SK-N-SH (cell line): Measurements from ENCODE around the gene GCC1. TPM values are rescaled to one million over a fixed set of nuclear protein-coding genes. Genes with fewer than 3 reads are reported as not detected.

Experiments used
- CTCF ChIA-PET: fragments of 300-600, 350-600 bp; formaldehyde crosslinking; extraction: SDS; loops from one replicate; lab custom pipeline; 2021; lab: Yijun Ruan, JAX
- POLR2A ChIA-PET: fragments of 350-600 bp; sonication (Branson Sonifier 250); formaldehyde crosslinking; extraction: SDS; loops from one replicate; lab custom pipeline; 2020; ENCODE audit warnings: antibody characterized with exemption, inconsistent platforms; lab: Yijun Ruan, JAX
- DNase-seq: peaks from one replicate; pipeline ENCODE4 v3.0.0; 2012
- H2AFZ ChIP-seq: fragments of 200-600 bp; sonication (generic); 2 replicates; pipeline ENCODE4 v1.8.1; 2016; ENCODE audit warnings: antibody characterized with exemption, mild to moderate bottlenecking, low read depth
- H3F3A ChIP-seq: fragments of 200-600 bp; sonication (generic); replicated peaks from 2 replicates; pipeline ENCODE3; 2016; ENCODE audit warnings: antibody characterized with exemption, mild to moderate bottlenecking; ENCODE audit not compliant: insufficient read depth
- H3K27ac ChIP-seq, 2 experiments: fragments of 200-500 bp in 1 of 2; fragments of 200-600 bp in 1 of 2; sonication (Bioruptor generic) in 1 of 2; sonication (generic), shearing (Covaris generic) in 1 of 2; 2 replicates each; pipeline versions ENCODE4 v1.5.1 to v1.6.1; 2014 to 2016; ENCODE audit warnings: low read depth in 2 of 2, inconsistent platforms in 1 of 2, low read length in 1 of 2, mild to moderate bottlenecking in 1 of 2, mixed read lengths in 1 of 2
- H3K27me3 ChIP-seq: fragments of 200-600 bp; sonication (generic), shearing (Covaris generic); 2 replicates; pipeline ENCODE4 v1.6.1; 2016; ENCODE audit warnings: mixed run types; ENCODE audit not compliant: insufficient read depth
- H3K36me3 ChIP-seq, 2 experiments: fragments of 200-500 bp in 1 of 2; fragments of 200-600 bp in 1 of 2; sonication (Bioruptor generic) in 1 of 2; sonication (generic) in 1 of 2; replicated peaks in 1 of 2; 2 replicates each; pipeline versions ENCODE3 to v1.5.1; 2014 to 2016; ENCODE audit warnings: low read length in 1 of 2, mild to moderate bottlenecking in 1 of 2; ENCODE audit not compliant: insufficient read depth in 2 of 2, control insufficient read depth in 1 of 2
- H3K4me1 ChIP-seq, 2 experiments: fragments of 200-500 bp in 1 of 2; fragments of 200-600 bp in 1 of 2; sonication (Bioruptor generic) in 1 of 2; sonication (generic), shearing (Covaris generic) in 1 of 2; 2 replicates each; pipeline versions ENCODE4 v1.5.1 to v1.6.1; 2014 to 2016; ENCODE audit warnings: low read depth in 1 of 2, low read length in 1 of 2, mixed run types in 1 of 2; ENCODE audit not compliant: insufficient read depth in 2 of 2, control insufficient read depth in 1 of 2
- H3K4me2 ChIP-seq: fragments of 200-600 bp; sonication (generic), shearing (Covaris generic); 2 replicates; pipeline ENCODE4 v1.6.1; 2017; ENCODE audit warnings: mixed run types
- H3K4me3 ChIP-seq, 2 experiments: fragments of 200-500 bp in 1 of 2; fragments of 200-600 bp in 1 of 2; sonication (Bioruptor generic) in 1 of 2; sonication (generic), shearing (Covaris generic) in 1 of 2; 2 replicates each; pipeline versions ENCODE4 v1.5.1 to v1.8.1; 2014 to 2016; ENCODE audit warnings: low read depth in 2 of 2, inconsistent platforms in 1 of 2, low read length in 1 of 2, mild to moderate bottlenecking in 1 of 2, mixed read lengths in 1 of 2, moderate library complexity in 1 of 2
- H3K79me2 ChIP-seq: fragments of 200-600 bp; sonication (generic); 2 replicates; pipeline ENCODE4 v1.8.1; 2017; ENCODE audit warnings: mild to moderate bottlenecking; ENCODE audit not compliant: insufficient read depth
- H3K9ac ChIP-seq: fragments of 200-600 bp; sonication (generic); 2 replicates; pipeline ENCODE4 v1.6.1; 2017; ENCODE audit warnings: mixed run types
- H3K9me2 ChIP-seq: fragments of 200-600 bp; sonication (generic); 2 replicates; pipeline ENCODE4 v1.6.1; 2017; ENCODE audit warnings: mixed run types
- H3K9me3 ChIP-seq: fragments of 200-600 bp; sonication (generic); 2 replicates; pipeline ENCODE4 v1.6.1; 2017; ENCODE audit warnings: mixed run types, mild to moderate bottlenecking, moderate library complexity
- H4K20me1 ChIP-seq: fragments of 200-600 bp; sonication (generic); 2 replicates; pipeline ENCODE4 v1.6.1; 2017; ENCODE audit warnings: mild to moderate bottlenecking, mixed run types; ENCODE audit not compliant: insufficient read depth
- ELF1 ChIP-seq: IDR thresholded peaks from 2 replicates; pipeline ENCODE4 v1.4.0; 2012
- FOSL2 ChIP-seq: IDR thresholded peaks from 2 replicates; pipeline ENCODE4 v1.4.0; 2012; ENCODE audit warnings: low read depth, mild to moderate bottlenecking, moderate library complexity, borderline replicate concordance
- FOXM1 ChIP-seq: IDR thresholded peaks from 2 replicates; pipeline ENCODE4 v1.4.0; 2012; ENCODE audit warnings: low read depth, mild to moderate bottlenecking
- GABPA ChIP-seq: IDR thresholded peaks from 2 replicates; pipeline ENCODE4 v1.4.0; 2012; ENCODE audit warnings: low read depth, mild to moderate bottlenecking
- MAX ChIP-seq: IDR thresholded peaks from 2 replicates; pipeline ENCODE4 v1.4.0; 2012; ENCODE audit warnings: low read depth
- MEF2A ChIP-seq: IDR thresholded peaks from 2 replicates; pipeline ENCODE4 v1.4.0; 2012; ENCODE audit warnings: low read depth, borderline replicate concordance
- PBX3 ChIP-seq: IDR thresholded peaks from 2 replicates; pipeline ENCODE4; 2012
- POLR2AphosphoS5 ChIP-seq: IDR thresholded peaks from 2 replicates; pipeline ENCODE4 v1.6.1; 2012; ENCODE audit warnings: low read depth, low read length
- RAD21 ChIP-seq: IDR thresholded peaks from 2 replicates; pipeline ENCODE4 v1.6.1; 2012; ENCODE audit warnings: mild to moderate bottlenecking, low read length
- REST ChIP-seq: IDR thresholded peaks from 2 replicates; pipeline ENCODE4 v1.6.1; 2012; ENCODE audit warnings: mild to moderate bottlenecking, low read depth, low read length, moderate library complexity
- RFX5 ChIP-seq: IDR thresholded peaks from 2 replicates; pipeline ENCODE4 v1.6.1; 2012; ENCODE audit warnings: mild to moderate bottlenecking, improper control_type of control experiment, low read length
- RXRA ChIP-seq: IDR thresholded peaks from 2 replicates; pipeline ENCODE4 v1.4.0; 2012; ENCODE audit warnings: low read depth, mild to moderate bottlenecking, borderline replicate concordance
- SIN3A ChIP-seq: IDR thresholded peaks from 2 replicates; pipeline ENCODE4 v1.6.1; 2012; ENCODE audit warnings: low read depth, mild to moderate bottlenecking, low read length, moderate library complexity, borderline replicate concordance
- SMC3 ChIP-seq: IDR thresholded peaks from 2 replicates; pipeline ENCODE4 v1.6.1; 2012; ENCODE audit warnings: low read depth, low read length, improper control_type of control experiment
- USF1 ChIP-seq: IDR thresholded peaks from 2 replicates; pipeline ENCODE4 v1.4.0; 2012; ENCODE audit warnings: low read depth, borderline replicate concordance
- USF2 ChIP-seq: fragments of 150-350 bp; IDR thresholded peaks from 2 replicates; pipeline ENCODE4 v1.6.1; 2017; ENCODE audit warnings: antibody characterized with exemption, low read length, low read depth, borderline replicate concordance
- YY1 ChIP-seq: IDR thresholded peaks from 2 replicates; pipeline ENCODE4 v1.4.0; 2012; ENCODE audit warnings: low read depth, mild to moderate bottlenecking
- WGBS: methylation state at CpG from one replicate; pipeline ENCODE4 v1.1.6; 2017; ENCODE audit warnings: low lambda C conversion rate; 5-methylcytosine and 5-hydroxymethylcytosine counted together
- polyA plus RNA-seq, 3 experiments: library from polyadenylated mRNA; depleted of rRNA; stranded (reverse); fragments of >200 nt; gene quantifications; 2 replicates each; pipeline ENCODE4 v1.2.3, GENCODE V29; 2012

GCC1 gene
- polyA plus RNA-seq, 1 of the 3 experiments (the other 2 are of a cell fraction): 8.4 TPM

GRCh38 chr7:127586346-127586745, 950 bp upstream of the GCC1 start:
- Histone ChIP-seq H3K4me1 (peaks cover 10 to 54% of the 10 kb centered on the region in 2 experiments; a peak in 3 of 4 replicates), H2AFZ (no peak overlapping the region), H3K27me3 (no peaks in the 10 kb centered on the region), H3K9ac (no peak overlapping the region), H3K36me3 (peaks cover 22 to 40% of the 10 kb centered on the region in 2 experiments), H3K27ac (no peak overlapping the region), H3K9me2 (no peaks in the 10 kb centered on the region), H3K4me3 (no peak overlapping the region), H3F3A (peaks cover 6% of the 10 kb centered on the region), H3K9me3 (no peaks in the 10 kb centered on the region), H3K79me2 (peaks cover 58% of the 10 kb centered on the region), H3K4me2 (no peak overlapping the region), H4K20me1 (peaks cover 42% of the 10 kb centered on the region)
- DNase-seq: no peak
- POLR2A ChIA-PET: interaction anchor here (1.1 to 1.9 kb wide), 2 partner anchors 65 to 194 kb away, joined by 5 read pairs; partner anchors contain the start of gene ZNF800
- CTCF ChIA-PET: interaction anchor here (0.8 to 7.9 kb wide), 4 partner anchors 9 to 622 kb away, joined by 3 to 78 read pairs (median 4); no protein-coding TSS in a partner anchor
- 87% methylated on average over 2 of the region's 2 CpGs for WGBS
- no peak for TF ChIP-seq MAX
- TF ChIP-seq RXRA: no peak
- no peak for TF ChIP-seq USF1

GRCh38 chr7:127584648-127585043, 750 bp downstream of the GCC1 start:
- Histone ChIP-seq H3K9me2 (no peaks in the 10 kb centered on the region), H3K27me3 (no peaks in the 10 kb centered on the region), H4K20me1 (peaks cover 51% of the 10 kb centered on the region), H3K4me3 (peak overlapping the region; percentile 95 to 100), H3K4me1 (peaks cover 8 to 57% of the 10 kb centered on the region in 2 experiments; a peak in 3 of 4 replicates), H3K79me2 (peaks cover 70% of the 10 kb centered on the region), H3F3A (peaks cover 6% of the 10 kb centered on the region), H3K9ac (peak overlapping the region; percentile 85), H3K27ac (peak overlapping the region in 1 of 2 experiments; percentile 77; a peak in 2 of 4 replicates), H3K36me3 (peaks cover 25 to 42% of the 10 kb centered on the region in 2 experiments), H2AFZ (peak overlapping the region; percentile 95), H3K4me2 (peak overlapping the region; percentile 98), H3K9me3 (no peaks in the 10 kb centered on the region)
- no peak for DNase-seq
- ChIA-PET POLR2A (interaction anchor here (1.9 kb wide), 1 partner anchor 192 kb away, joined by 5 read pairs; the partner anchor contains the start of gene ZNF800), CTCF (interaction anchor here (1.2 to 7.9 kb wide), 3 partner anchors 12 to 623 kb away, joined by 4 to 78 read pairs (median 6); no protein-coding TSS in a partner anchor)
- 7% methylated on average over 12 of the region's 12 CpGs for WGBS
- TF ChIP-seq MEF2A (no peak), FOXM1 (no peak), SMC3 (no peak), GABPA (no peak), ELF1 (no peak), USF2 (no peak), RAD21 (no peak), FOSL2 (no peak), RFX5 (no peak), SIN3A (no peak), POLR2AphosphoS5 (no peak), REST (no peak), PBX3 (no peak), YY1 (no peak)
